ENCODE data around the gene NRP1.
"Not testable (repeated sequence)": the region's sequence is repeated elsewhere in the genome, so short reads cannot be mapped to it uniquely, and the experiment has no call there.

NRP1 gene

GRCh38 chr10:33235251-33235884 is 99.1 kb downstream of the NRP1 start:
- DNase-seq = no peak

- DNase-seq = no peak
Measured at GRCh38 chr10:33234831-33235237, 99.6 kb downstream of the NRP1 start.

- DNase-seq = no peak
Measured at GRCh38 chr10:33233635-33234034, 100.8 kb downstream of the NRP1 start.

GRCh38 chr10:33233221-33233620 is 101.2 kb downstream of the NRP1 start:
- DNase-seq = peak in 1 of 3 experiments; percentile 17

- no peak for DNase-seq
Measured at GRCh38 chr10:33231621-33232350, 102.7 kb downstream of the NRP1 start.

- DNase-seq = peak in 1 of 3 experiments; percentile 33
Measured at GRCh38 chr10:33229949-33230267, 104.6 kb downstream of the NRP1 start.

- DNase-seq = peak in 2 of 3 experiments; percentile 0 to 87
Measured at GRCh38 chr10:33229252-33229948, 105.1 kb downstream of the NRP1 start.

- DNase-seq = no peak
Measured at GRCh38 chr10:33228426-33228825, 106.0 kb downstream of the NRP1 start.

GRCh38 chr10:33227489-33227888 is 107.0 kb downstream of the NRP1 start:
- DNase-seq = no peak

GRCh38 chr10:33224251-33224965 is 110.1 kb downstream of the NRP1 start:
- DNase-seq = no peak

- DNase-seq = no peak
Measured at GRCh38 chr10:33223326-33224000, 111.0 kb downstream of the NRP1 start.

GRCh38 chr10:33222304-33222703 is 112.2 kb downstream of the NRP1 start:
- DNase-seq = not testable (repeated sequence)

- no peak for DNase-seq
Measured at GRCh38 chr10:33217854-33218253, 116.6 kb downstream of the NRP1 start.

GRCh38 chr10:33216661-33217427 is 117.6 kb downstream of the NRP1 start:
- DNase-seq = peak in 2 of 3 experiments; percentile 20 to 66

- DNase-seq = no peak
Measured at GRCh38 chr10:33215635-33216034, 118.8 kb downstream of the NRP1 start.

- DNase-seq = no peak
Measured at GRCh38 chr10:33215154-33215553, 119.3 kb downstream of the NRP1 start.

- DNase-seq = no peak
Measured at GRCh38 chr10:33214174-33214573, 120.3 kb downstream of the NRP1 start.

GRCh38 chr10:33212061-33212748 is 122.3 kb downstream of the NRP1 start:
- DNase-seq = no peak

- no peak for DNase-seq
Measured at GRCh38 chr10:33211106-33211878, 123.2 kb downstream of the NRP1 start.

GRCh38 chr10:33209802-33210201 is 124.7 kb downstream of the NRP1 start:
- peak in 1 of 3 experiments; percentile 1 for DNase-seq

GRCh38 chr10:33208166-33208565 is 126.3 kb downstream of the NRP1 start:
- DNase-seq = no peak

Data from NCI-H1417 (cell line).